Measurements from ENCODE around the gene FIZ1.

Gene FIZ1

GRCh38 chr19:55603115-55603514 is 3.8 kb upstream of the FIZ1 start:
- DNase-seq (ENCODE audit: low read depth, low spot score): no peak
- ChIA-PET POLR2A (no interaction called here), CTCF (no interaction called here)
- H3K4me3 ChIP-seq (ENCODE audit: low read depth, low read length): no peak overlapping the region
- TF ChIP-seq CTCF (IDR thresholded peaks at IDR 0.05; ENCODE audit: insufficient read depth, low read length, missing control alignments): no peak

GRCh38 chr19:55602104-55603001 is 3.0 kb upstream of the FIZ1 start:
- no peak overlapping the region for H3K4me3 ChIP-seq (ENCODE audit: low read depth, low read length)
- no peak for DNase-seq (ENCODE audit: low read depth, low spot score)
- ChIA-PET POLR2A (no interaction called here), CTCF (no interaction called here)
- TF ChIP-seq CTCF (IDR thresholded peaks at IDR 0.05; ENCODE audit: insufficient read depth, low read length, missing control alignments): no peak

DNA sequence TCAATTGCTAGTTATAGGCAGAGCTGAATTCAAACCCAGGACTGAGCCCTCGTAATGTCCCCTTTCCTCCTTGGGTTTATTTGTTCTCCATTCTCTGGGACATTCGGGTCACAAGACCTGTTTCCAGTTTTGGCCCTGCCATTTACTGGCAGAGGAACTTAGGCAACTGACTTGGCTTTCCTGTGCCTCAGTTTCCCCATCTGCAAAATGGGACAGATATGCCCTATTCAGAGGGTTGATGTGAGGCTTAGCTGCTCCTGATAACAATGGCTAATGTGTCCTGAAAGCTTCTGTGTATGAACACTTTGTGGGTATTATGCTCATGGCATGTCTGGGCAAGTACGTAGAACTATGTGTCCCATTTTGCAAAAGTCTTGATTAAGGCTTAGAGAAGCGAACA is 1.8 kb upstream of the FIZ1 start:
- POLR2A ChIA-PET: no interaction called here
- no peak for DNase-seq (ENCODE audit: low read depth, low spot score)
- CTCF ChIA-PET: interaction anchor here (0.8 to 2.9 kb wide), 2 partner anchors 85 to 133 kb away, joined by 3 to 15 read pairs; no protein-coding TSS in a partner anchor
- TF ChIP-seq CTCF (IDR thresholded peaks at IDR 0.05; ENCODE audit: insufficient read depth, low read length, missing control alignments): no peak
- H3K4me3 ChIP-seq (ENCODE audit: low read depth, low read length): peak overlapping the region; percentile 87

DNA sequence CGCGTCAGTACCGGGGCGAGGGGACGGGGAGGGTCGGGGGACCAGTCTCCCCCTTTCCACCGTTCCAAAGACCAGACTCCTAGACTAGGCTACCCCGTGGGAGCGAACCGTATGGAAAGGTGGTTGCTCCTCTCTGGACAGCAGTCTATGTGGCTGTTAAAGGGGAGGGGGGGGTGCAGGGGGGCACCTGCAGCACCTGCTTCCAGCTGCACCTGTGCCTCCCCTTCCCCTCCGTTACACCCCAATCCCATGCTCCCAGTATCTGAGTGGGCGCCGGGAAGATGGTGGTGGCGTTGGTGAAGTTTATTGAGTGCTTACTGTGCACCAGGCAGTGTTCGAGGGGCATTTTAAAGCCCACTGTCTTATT is 1.3 kb upstream of the FIZ1 start:
- TF ChIP-seq CTCF (IDR thresholded peaks at IDR 0.05; ENCODE audit: insufficient read depth, low read length, missing control alignments): no peak
- ChIA-PET POLR2A (no interaction called here), CTCF (interaction anchor here (2.9 kb wide), 1 partner anchor 85 kb away, joined by 15 read pairs; no protein-coding TSS in a partner anchor)
- DNase-seq (ENCODE audit: low read depth, low spot score): no peak
- H3K4me3 ChIP-seq (ENCODE audit: low read depth, low read length): peak overlapping the region; percentile 87

GRCh38 chr19:55599842-55600661 is 735 bp upstream of the FIZ1 start, which contains the start of gene ZNF524:
TSS of gene ZNF524 (plus strand) at chr19:55600288. CDS start at chr19:55602113, 1,825 bp downstream.
- POLR2A ChIA-PET: interaction anchor here (0.7 to 1.6 kb wide), 9 partner anchors 14 to 211 kb away, joined by 3 to 6 read pairs (median 4); partner anchors contain the start of genes UBE2S and ZNF784
- peak within 1 kb of the TSS; percentile 87 for H3K4me3 ChIP-seq (ENCODE audit: low read depth, low read length)
- CTCF ChIA-PET: interaction anchor here (2.9 kb wide), 1 partner anchor 84 kb away, joined by 15 read pairs; no protein-coding TSS in a partner anchor
- DNase-seq (ENCODE audit: low read depth, low spot score): no peak
- no peak for TF ChIP-seq CTCF (IDR thresholded peaks at IDR 0.05; ENCODE audit: insufficient read depth, low read length, missing control alignments)
